ENCODE measurements around the gene P4HTM. TPM values are rescaled to one million over a fixed set of nuclear protein-coding genes. Genes with fewer than 3 reads are reported as not detected.

P4HTM gene
- total RNA-seq, 1 donor from 2014 or later, result 25.0 TPM

GRCh38 chr3:48989126-48989795, 780 bp upstream of the P4HTM start:
- Histone ChIP-seq H3K79me2 (ENCODE audit: insufficient read depth, low read length) (peaks cover 25% of the 10 kb centered on the region), H3K4me1 (ENCODE audit: insufficient read depth, low read length) (peaks cover 23% of the 10 kb centered on the region), H3K4me3 (ENCODE audit: insufficient read depth, low read depth, low read length) (peak overlapping the region; percentile 69), H3K4me2 (ENCODE audit: low read length) (peak overlapping the region; percentile 84), H3K9ac (ENCODE audit: low read length) (peak overlapping the region; percentile 78), H4K20me1 (ENCODE audit: insufficient read depth, low read length) (peaks cover 17% of the 10 kb centered on the region), H2AFZ (ENCODE audit: low read depth, low read length) (peak overlapping the region; percentile 69), H3K36me3 (ENCODE audit: insufficient read depth, low read length) (peaks cover 11% of the 10 kb centered on the region), H3K9me3 (ENCODE audit: insufficient read depth, low read depth, low read length) (no peaks in the 10 kb centered on the region), H3K27me3 (ENCODE audit: insufficient read depth, low read length) (no peaks in the 10 kb centered on the region), H3K27ac (ENCODE audit: low read depth, low read length) (peak overlapping the region; percentile 88)
- H3K27me3 Mint-ChIP-seq (ENCODE audit: low read depth, unreplicated experiment), result no peaks in the 10 kb centered on the region
- TF ChIP-seq, protein P1, sequence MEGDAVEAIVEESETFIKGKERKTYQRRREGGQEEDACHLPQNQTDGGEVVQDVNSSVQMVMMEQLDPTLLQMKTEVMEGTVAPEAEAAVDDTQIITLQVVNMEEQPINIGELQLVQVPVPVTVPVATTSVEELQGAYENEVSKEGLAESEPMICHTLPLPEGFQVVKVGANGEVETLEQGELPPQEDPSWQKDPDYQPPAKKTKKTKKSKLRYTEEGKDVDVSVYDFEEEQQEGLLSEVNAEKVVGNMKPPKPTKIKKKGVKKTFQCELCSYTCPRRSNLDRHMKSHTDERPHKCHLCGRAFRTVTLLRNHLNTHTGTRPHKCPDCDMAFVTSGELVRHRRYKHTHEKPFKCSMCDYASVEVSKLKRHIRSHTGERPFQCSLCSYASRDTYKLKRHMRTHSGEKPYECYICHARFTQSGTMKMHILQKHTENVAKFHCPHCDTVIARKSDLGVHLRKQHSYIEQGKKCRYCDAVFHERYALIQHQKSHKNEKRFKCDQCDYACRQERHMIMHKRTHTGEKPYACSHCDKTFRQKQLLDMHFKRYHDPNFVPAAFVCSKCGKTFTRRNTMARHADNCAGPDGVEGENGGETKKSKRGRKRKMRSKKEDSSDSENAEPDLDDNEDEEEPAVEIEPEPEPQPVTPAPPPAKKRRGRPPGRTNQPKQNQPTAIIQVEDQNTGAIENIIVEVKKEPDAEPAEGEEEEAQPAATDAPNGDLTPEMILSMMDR (IDR thresholded peaks at IDR 0.05; ENCODE audit: insufficient read depth, low read depth, low read length), result no peak
- no peak for TF ChIP-seq EZH2 (IDR thresholded peaks at IDR 0.05; ENCODE audit: insufficient read depth, low read length)
- peaks cover 8% of the 10 kb centered on the region for H3K36me3 Mint-ChIP-seq (ENCODE audit: low read depth, unreplicated experiment)
- DNase-seq (ENCODE audit: low read depth), result no peak
- FAIRE-seq, result no peak
- peak overlapping the region; percentile 87 for H3K4me3 Mint-ChIP-seq (ENCODE audit: unreplicated experiment)
- H3K27ac Mint-ChIP-seq (ENCODE audit: unreplicated experiment), result peak overlapping the region; percentile 97
- peaks cover 26% of the 10 kb centered on the region for H3K4me1 Mint-ChIP-seq (ENCODE audit: low read depth, unreplicated experiment)
- H3K9me3 Mint-ChIP-seq (ENCODE audit: unreplicated experiment), result no peaks in the 10 kb centered on the region

- FAIRE-seq (no peak), DNase-seq (ENCODE audit: low read depth) (no peak)
- peak overlapping the region; percentile 84 for H3K4me2 ChIP-seq (ENCODE audit: low read length)
- H3K9ac ChIP-seq (ENCODE audit: low read length), result peak overlapping the region; percentile 78
- Mint-ChIP-seq H3K9me3 (ENCODE audit: unreplicated experiment) (no peaks in the 10 kb centered on the region), H3K4me1 (ENCODE audit: low read depth, unreplicated experiment) (peaks cover 20% of the 10 kb centered on the region), H3K27ac (ENCODE audit: unreplicated experiment) (peak overlapping the region; percentile 41), H3K27me3 (ENCODE audit: low read depth, unreplicated experiment) (no peaks in the 10 kb centered on the region), H3K4me3 (ENCODE audit: unreplicated experiment) (peak overlapping the region; percentile 89), H3K36me3 (ENCODE audit: low read depth, unreplicated experiment) (peaks cover 4% of the 10 kb centered on the region)
- H3K79me2 ChIP-seq (ENCODE audit: insufficient read depth, low read length), result peaks cover 32% of the 10 kb centered on the region
- H3K36me3 ChIP-seq (ENCODE audit: insufficient read depth, low read length), result peaks cover 5% of the 10 kb centered on the region
- TF ChIP-seq, protein P1 (IDR thresholded peaks at IDR 0.05; ENCODE audit: insufficient read depth, low read depth, low read length), result no peak
- no peak for TF ChIP-seq EZH2 (IDR thresholded peaks at IDR 0.05; ENCODE audit: insufficient read depth, low read length)
- no peaks in the 10 kb centered on the region for H3K9me3 ChIP-seq (ENCODE audit: insufficient read depth, low read depth, low read length)
- peak overlapping the region; percentile 69 for H2AFZ ChIP-seq (ENCODE audit: low read depth, low read length)
- peaks cover 23% of the 10 kb centered on the region for H3K4me1 ChIP-seq (ENCODE audit: insufficient read depth, low read length)
- peak overlapping the region; percentile 69 for H3K4me3 ChIP-seq (ENCODE audit: insufficient read depth, low read depth, low read length)
- peak overlapping the region; percentile 88 for H3K27ac ChIP-seq (ENCODE audit: low read depth, low read length)
- no peaks in the 10 kb centered on the region for H3K27me3 ChIP-seq (ENCODE audit: insufficient read depth, low read length)
- peaks cover 12% of the 10 kb centered on the region for H4K20me1 ChIP-seq (ENCODE audit: insufficient read depth, low read length)
Measured at GRCh38 chr3:48990636-48991469, 812 bp downstream of the P4HTM start.
